Testis (tissue), 2 donors: ENCODE results near the gene GAK.

Experiments
- CTCF ChIP-seq, 3 experiments: fragments of 450-650 bp in 2 of 3; fragments of 200-600 bp in 1 of 3; sonication (generic) in 1 of 3; IDR thresholded peaks; one replicate each; pipeline ENCODE4 v1.5.1; 2016 to 2019; ENCODE audit warnings: antibody characterized with exemption in 3 of 3, mild to moderate bottlenecking in 2 of 3, moderate library complexity in 1 of 3
- POLR2A ChIP-seq: fragments of 450-650 bp; IDR thresholded peaks from one replicate; pipeline ENCODE4 v1.6.1; 2017; ENCODE audit warnings: antibody characterized with exemption, mild to moderate bottlenecking, moderate library complexity

GRCh38 chr4:871484-871883, 60.6 kb downstream of the GAK start:
- TF ChIP-seq CTCF (IDR thresholded peaks at IDR 0.05) = no peak
- TF ChIP-seq POLR2A = no peak
